Liver (tissue), 9 donors: ENCODE measurements around the gene ENOX1. TPM values are rescaled to one million over a fixed set of nuclear protein-coding genes. Genes with fewer than 3 reads are reported as not detected.

Experiments
- DNase-seq: peaks from one replicate; pipeline ENCODE4 v3.0.0-alpha.2; 2017; ENCODE audit warnings: low spot score
- H3K27ac ChIP-seq, 2 donors: one replicate each; pipeline ENCODE4 v1.7.0; 2013; ENCODE audit warnings: inconsistent platforms in 2 of 2, low read length in 2 of 2, control low read depth in 1 of 2, low read depth in 1 of 2, mild to moderate bottlenecking in 1 of 2
- H3K27me3 ChIP-seq, 4 donors: one replicate each; pipeline versions ENCODE4 v1.6.1 to v1.7.0; 2013; ENCODE audit warnings: low read length in 3 of 4, inconsistent platforms in 1 of 4, mild to moderate bottlenecking in 1 of 4, moderate library complexity in 1 of 4; ENCODE audit not compliant: control insufficient read depth in 4 of 4, insufficient read depth in 4 of 4
- H3K36me3 ChIP-seq, 4 donors: one replicate each; pipeline versions ENCODE4 v1.6.1 to v1.7.0; 2013; ENCODE audit warnings: low read length in 3 of 4, mild to moderate bottlenecking in 3 of 4, low read depth in 1 of 4, moderate library complexity in 1 of 4; ENCODE audit not compliant: control insufficient read depth in 4 of 4, insufficient read depth in 3 of 4
- H3K4me1 ChIP-seq, 4 donors: one replicate each; pipeline versions ENCODE4 v1.6.1 to v1.7.0; 2013; ENCODE audit warnings: low read length in 3 of 4, mild to moderate bottlenecking in 3 of 4, moderate library complexity in 1 of 4; ENCODE audit not compliant: control insufficient read depth in 4 of 4, insufficient read depth in 4 of 4
- H3K4me3 ChIP-seq, 3 donors: one replicate each; pipeline versions ENCODE4 v1.6.1 to v1.7.0; 2013; ENCODE audit warnings: low read length in 3 of 3, control low read depth in 1 of 3, low read depth in 1 of 3, mild to moderate bottlenecking in 1 of 3
- H3K9ac ChIP-seq, 2 donors: one replicate each; pipeline ENCODE4 v1.7.0; 2013; ENCODE audit warnings: low read length in 2 of 2, mild to moderate bottlenecking in 2 of 2, moderate library complexity in 2 of 2, control low read depth in 1 of 2, low read depth in 1 of 2
- H3K9me3 ChIP-seq, 4 donors: one replicate each; pipeline versions ENCODE4 v1.6.1 to v1.7.0; 2013; ENCODE audit warnings: low read length in 3 of 4; ENCODE audit not compliant: control insufficient read depth in 4 of 4
- ATF3 ChIP-seq: IDR thresholded peaks from 2 replicates; pipeline ENCODE4 v1.6.1; 2016; ENCODE audit warnings: antibody characterized with exemption
- EGR1 ChIP-seq, 2 donors: IDR thresholded peaks; 2 replicates each; pipeline ENCODE4 v1.6.1; 2016 to 2018; ENCODE audit warnings: antibody characterized with exemption in 2 of 2, low read depth in 2 of 2
- FOXA1 ChIP-seq: IDR thresholded peaks from 2 replicates; pipeline ENCODE4 v1.6.1; 2016; ENCODE audit warnings: antibody characterized with exemption
- GABPA ChIP-seq, 2 donors: IDR thresholded peaks in 1 of 2; conservative IDR thresholded peaks in 1 of 2; 2 replicates each; pipeline ENCODE4 v1.6.1; 2016; ENCODE audit warnings: antibody characterized with exemption in 2 of 2, mild to moderate bottlenecking in 1 of 2, moderate library complexity in 1 of 2
- HNF4A ChIP-seq, 2 donors: conservative IDR thresholded peaks; 2 replicates each; pipeline ENCODE4 v1.6.1; 2016; ENCODE audit warnings: antibody characterized with exemption in 2 of 2, mild to moderate bottlenecking in 2 of 2
- HNF4G ChIP-seq: IDR thresholded peaks from 2 replicates; pipeline ENCODE4 v1.6.1; 2016; ENCODE audit warnings: antibody characterized with exemption
- JUND ChIP-seq, 2 donors: IDR thresholded peaks; 2 replicates each; pipeline ENCODE4 v1.6.1; 2016; ENCODE audit warnings: antibody characterized with exemption in 2 of 2
- NR2F2 ChIP-seq: IDR thresholded peaks from 2 replicates; pipeline ENCODE4 v1.6.1; 2016; ENCODE audit warnings: antibody characterized with exemption
- RAD21 ChIP-seq, 2 donors: IDR thresholded peaks; 2 replicates each; pipeline ENCODE4 v1.6.1; 2016; ENCODE audit warnings: antibody characterized with exemption in 2 of 2, mild to moderate bottlenecking in 2 of 2
- REST ChIP-seq: IDR thresholded peaks from 2 replicates; pipeline ENCODE4 v1.6.1; 2016; ENCODE audit warnings: antibody characterized with exemption, mild to moderate bottlenecking
- RXRA ChIP-seq, 2 donors: IDR thresholded peaks; 2 replicates each; pipeline ENCODE4 v1.6.1; 2017 to 2018; ENCODE audit warnings: antibody characterized with exemption in 2 of 2, mild to moderate bottlenecking in 1 of 2
- SP1 ChIP-seq: IDR thresholded peaks from 2 replicates; pipeline ENCODE4 v1.6.1; 2018; ENCODE audit warnings: antibody characterized with exemption, mild to moderate bottlenecking
- ZBTB33 ChIP-seq: IDR thresholded peaks from 2 replicates; pipeline ENCODE4 v1.6.1; 2016; ENCODE audit warnings: antibody characterized with exemption
- WGBS: extraction: QIAGEN DNeasy Blood & Tissue Kit; methylation state at CpG from one replicate; pipeline ENCODE4 v1.1.7; 2013; 5-methylcytosine and 5-hydroxymethylcytosine counted together
- polyA plus RNA-seq, 2 donors: library from polyadenylated mRNA; stranded (reverse) in 1 of 2; unstranded in 1 of 2; fragments of 200-250 nt in 1 of 2; fragments of >200 nt in 1 of 2; fragmentation: Nextera tagmentation in 1 of 2; extraction: Ambion mirVana in 1 of 2; gene quantifications; one replicate each; pipeline versions ENCODE4 v1.2.1 to v1.2.3, GENCODE V29; 2013 to 2015
- total RNA-seq, 2 donors: library from RNA; depleted of rRNA; stranded (reverse); fragments of >200 nt; gene quantifications; one replicate each; pipeline ENCODE4 v1.2.3, GENCODE V29; 2014
- TF ChIP-seq, protein P1 (sequence below): IDR thresholded peaks from 2 replicates; pipeline ENCODE4 v1.6.1; 2016; ENCODE audit warnings: antibody characterized with exemption
- TF ChIP-seq, protein P2 (sequence below): fragments of 150-350 bp; IDR thresholded peaks from 2 replicates; pipeline ENCODE4 v1.5.1; 2017; ENCODE audit warnings: improper control_type of control experiment, low read depth, low read length; ENCODE audit not compliant: missing input control
- donor health status: healthy.
- donor health status: healthy.
- donor health status: healthy.
- donor health status: healthy.
- donor health status: healthy.

ENOX1 gene
- total and polyA plus RNA-seq, 4 donors: 0.02 to 0.33 (median 0.08) TPM; not detected in 1

DNA sequence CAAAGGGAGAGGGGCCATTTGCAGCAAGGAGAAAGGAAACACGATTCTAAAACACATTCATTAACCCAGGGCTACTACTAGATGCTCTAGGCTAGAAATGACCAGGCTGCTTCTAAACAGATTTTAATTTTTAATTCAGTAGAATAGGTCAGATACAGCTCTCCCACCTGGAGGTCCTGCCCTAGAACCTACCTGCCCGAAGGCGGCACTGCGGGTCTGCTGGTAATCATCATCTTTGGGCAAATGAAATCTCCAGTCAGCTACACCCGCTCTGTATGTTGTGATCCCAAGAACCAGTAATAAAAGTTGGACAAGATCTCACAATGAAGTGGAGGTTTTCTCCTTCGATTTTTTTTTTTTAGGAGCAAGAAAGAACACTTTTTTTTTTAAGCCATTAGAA, 345.3 kb downstream of the ENOX1 start:
- H3K4me1 ChIP-seq: no peaks in the 10 kb centered on the region
- H3K4me3 ChIP-seq: no peak overlapping the region
- no peak overlapping the region for H3K9ac ChIP-seq
- H3K36me3 ChIP-seq: no peaks in the 10 kb centered on the region
- TF ChIP-seq JUND (IDR thresholded peaks at IDR 0.05) (no peak), EGR1 (IDR thresholded peaks at IDR 0.05; ENCODE audit: low read depth in 2 of 2) (no peak), HNF4A (conservative IDR thresholded peaks at IDR 0.05) (no peak)
- DNase-seq: no peak
- 61% methylated on average over 6 of the region's 6 CpGs for WGBS
- H3K27ac ChIP-seq: no peak overlapping the region
- H3K27me3 ChIP-seq: peaks cover 0 to 7% (median 0%) of the 10 kb centered on the region in 4 donors
- no peaks in the 10 kb centered on the region for H3K9me3 ChIP-seq

GRCh38 chr13:43434191-43434590, 352.6 kb downstream of the ENOX1 start:
- TF ChIP-seq EGR1 (IDR thresholded peaks at IDR 0.05; ENCODE audit: low read depth in 2 of 2): no peak
- H3K9ac ChIP-seq: no peak overlapping the region
- no peaks in the 10 kb centered on the region for H3K4me1 ChIP-seq
- no peaks in the 10 kb centered on the region for H3K9me3 ChIP-seq
- no peaks in the 10 kb centered on the region for H3K27me3 ChIP-seq
- no peak overlapping the region for H3K27ac ChIP-seq
- no peak for DNase-seq
- 96% methylated on average over 3 of the region's 3 CpGs for WGBS
- H3K36me3 ChIP-seq: no peaks in the 10 kb centered on the region
- H3K4me3 ChIP-seq: no peak overlapping the region

- Histone ChIP-seq H3K36me3 (no peaks in the 10 kb centered on the region), H3K4me1 (no peaks in the 10 kb centered on the region), H3K27ac (no peak overlapping the region), H3K9me3 (no peaks in the 10 kb centered on the region), H3K9ac (no peak overlapping the region), H3K27me3 (no peaks in the 10 kb centered on the region), H3K4me3 (no peak overlapping the region)
- whole genome bisulfite sequencing: 95% methylated on average over 1 of the region's 1 CpG
- DNase-seq: no peak
- TF ChIP-seq ATF3 (no peak), JUND (IDR thresholded peaks at IDR 0.05) (no peak), REST (no peak), RAD21 (IDR thresholded peaks at IDR 0.05) (no peak), HNF4G (no peak), GABPA (IDR thresholded peaks at IDR 0.05 in 1 of 2, conservative IDR thresholded peaks at IDR 0.05 in 1 of 2) (no peak), SP1 (no peak), ZBTB33 (no peak), NR2F2 (no peak), FOXA1 (no peak), RXRA (IDR thresholded peaks at IDR 0.05) (no peak), HNF4A (conservative IDR thresholded peaks at IDR 0.05) (no peak)
- TF ChIP-seq, protein P1, sequence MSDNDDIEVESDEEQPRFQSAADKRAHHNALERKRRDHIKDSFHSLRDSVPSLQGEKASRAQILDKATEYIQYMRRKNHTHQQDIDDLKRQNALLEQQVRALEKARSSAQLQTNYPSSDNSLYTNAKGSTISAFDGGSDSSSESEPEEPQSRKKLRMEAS: no peak
- TF ChIP-seq, protein P2, sequence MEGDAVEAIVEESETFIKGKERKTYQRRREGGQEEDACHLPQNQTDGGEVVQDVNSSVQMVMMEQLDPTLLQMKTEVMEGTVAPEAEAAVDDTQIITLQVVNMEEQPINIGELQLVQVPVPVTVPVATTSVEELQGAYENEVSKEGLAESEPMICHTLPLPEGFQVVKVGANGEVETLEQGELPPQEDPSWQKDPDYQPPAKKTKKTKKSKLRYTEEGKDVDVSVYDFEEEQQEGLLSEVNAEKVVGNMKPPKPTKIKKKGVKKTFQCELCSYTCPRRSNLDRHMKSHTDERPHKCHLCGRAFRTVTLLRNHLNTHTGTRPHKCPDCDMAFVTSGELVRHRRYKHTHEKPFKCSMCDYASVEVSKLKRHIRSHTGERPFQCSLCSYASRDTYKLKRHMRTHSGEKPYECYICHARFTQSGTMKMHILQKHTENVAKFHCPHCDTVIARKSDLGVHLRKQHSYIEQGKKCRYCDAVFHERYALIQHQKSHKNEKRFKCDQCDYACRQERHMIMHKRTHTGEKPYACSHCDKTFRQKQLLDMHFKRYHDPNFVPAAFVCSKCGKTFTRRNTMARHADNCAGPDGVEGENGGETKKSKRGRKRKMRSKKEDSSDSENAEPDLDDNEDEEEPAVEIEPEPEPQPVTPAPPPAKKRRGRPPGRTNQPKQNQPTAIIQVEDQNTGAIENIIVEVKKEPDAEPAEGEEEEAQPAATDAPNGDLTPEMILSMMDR: no peak
Measured at GRCh38 chr13:43433691-43434141, 353.1 kb downstream of the ENOX1 start.
